Measurements from ENCODE around the gene POLR3K.

POLR3K gene

GRCh38 chr16:61879-62281 is 8.5 kb upstream of the POLR3K start:
- no peak for DNase-seq (ENCODE audit: extremely low spot score)
- no peak for TF ChIP-seq CTCF (IDR thresholded peaks at IDR 0.05; ENCODE audit: control extremely low read depth, extremely low read depth, low read depth, missing control alignments)
- ChIA-PET POLR2A (no interaction called here), CTCF (interaction anchor here (2.1 to 32.8 kb wide), 3 partner anchors 28 to 300 kb away, joined by 7 to 701 read pairs (median 53); no protein-coding TSS in a partner anchor)

GRCh38 chr16:60929-61878 is 7.8 kb upstream of the POLR3K start:
- no peak for DNase-seq (ENCODE audit: extremely low spot score)
- POLR2A ChIA-PET = interaction anchor here (0.6 kb wide), 1 partner anchor 23 kb away, joined by 3 read pairs; no protein-coding TSS in a partner anchor
- TF ChIP-seq CTCF (IDR thresholded peaks at IDR 0.05; ENCODE audit: control extremely low read depth, extremely low read depth, low read depth, missing control alignments) = no peak
- CTCF ChIA-PET = interaction anchor here (1.3 to 32.8 kb wide), 2 partner anchors 8 to 29 kb away, joined by 4 to 701 read pairs; no protein-coding TSS in a partner anchor

GRCh38 chr16:60166-60565 is 6.8 kb upstream of the POLR3K start:
- ChIA-PET POLR2A (interaction anchor here (0.6 kb wide), 1 partner anchor 24 kb away, joined by 3 read pairs; no protein-coding TSS in a partner anchor), CTCF (interaction anchor here (1.3 to 32.8 kb wide), 2 partner anchors 9 to 30 kb away, joined by 4 to 701 read pairs; no protein-coding TSS in a partner anchor)
- no peak for DNase-seq (ENCODE audit: extremely low spot score)
- no peak for TF ChIP-seq CTCF (IDR thresholded peaks at IDR 0.05; ENCODE audit: control extremely low read depth, extremely low read depth, low read depth, missing control alignments)

GRCh38 chr16:59440-60059 is 6.1 kb upstream of the POLR3K start:
- no peak for DNase-seq (ENCODE audit: extremely low spot score)
- POLR2A ChIA-PET = no interaction called here
- TF ChIP-seq CTCF (IDR thresholded peaks at IDR 0.05; ENCODE audit: control extremely low read depth, extremely low read depth, low read depth, missing control alignments) = no peak
- CTCF ChIA-PET = interaction anchor here (1.0 to 32.8 kb wide), 3 partner anchors 10 to 121 kb away, joined by 3 to 701 read pairs (median 4); partner anchors contain the start of gene HBQ1

- TF ChIP-seq CTCF (IDR thresholded peaks at IDR 0.05; ENCODE audit: control extremely low read depth, extremely low read depth, low read depth, missing control alignments) = no peak
These were observed 5.4 kb upstream of the POLR3K start for GRCh38 chr16:58491-59439.

More at GRCh38 chr16:58491-59439, 5.4 kb upstream of the POLR3K start:
- CTCF ChIA-PET = interaction anchor here (1.0 to 32.8 kb wide), 3 partner anchors 12 to 122 kb away, joined by 3 to 701 read pairs (median 14); partner anchors contain the start of genes HBQ1 and RHBDF1
- DNase-seq (ENCODE audit: extremely low spot score) = no peak
- POLR2A ChIA-PET = no interaction called here

Data from GM10248 (cell line).